Measurements from ENCODE around the gene NPSR1. TPM values are rescaled to one million over a fixed set of nuclear protein-coding genes. Genes with fewer than 3 reads are reported as not detected.
"Not testable (repeated sequence)": the region's sequence is repeated elsewhere in the genome, so short reads cannot be mapped to it uniquely, and the experiment has no call there.

Gene NPSR1
- total RNA-seq, 2 donors from 2014 or later, result not detected

GRCh38 chr7:34849986-34850385, 192.0 kb downstream of the NPSR1 start:
- ATAC-seq (no peak), DNase-seq (no peak)
- H3K27me3 ChIP-seq, result no peaks in the 10 kb centered on the region
- H3K27ac ChIP-seq, result no peak overlapping the region
- H3K4me3 ChIP-seq, result no peak overlapping the region
- intact Hi-C loops (cut with DNase I), result no loop called here
- H3K4me1 ChIP-seq, result no peaks in the 10 kb centered on the region
- WGBS, 2 donors, result 50 to 73% methylated on average over 1 of the region's 1 CpG
- H3K9me3 ChIP-seq, result no peaks in the 10 kb centered on the region
- no peaks in the 10 kb centered on the region for H3K36me3 ChIP-seq (replicated peaks in 1 of 2; ENCODE audit: insufficient read depth in 1 of 2, low read depth in 2 of 2)
- TF ChIP-seq POLR2A (IDR thresholded peaks at IDR 0.05), result no peak

- H3K9me3 ChIP-seq, result no peaks in the 10 kb centered on the region
- no peaks in the 10 kb centered on the region for H3K36me3 ChIP-seq (replicated peaks in 1 of 2; ENCODE audit: insufficient read depth in 1 of 2, low read depth in 2 of 2)
- H3K4me3 ChIP-seq, result no peak overlapping the region
- intact Hi-C loops (cut with DNase I), result no loop called here
- no peak for TF ChIP-seq CTCF (IDR thresholded peaks at IDR 0.05)
- no peak for TF ChIP-seq POLR2A (IDR thresholded peaks at IDR 0.05)
- no peak for ATAC-seq
- H3K27me3 ChIP-seq, result no peaks in the 10 kb centered on the region
- no peak overlapping the region for H3K27ac ChIP-seq
- 52 to 59% methylated on average over 8 of the region's 8 CpGs for WGBS, 2 donors
- no peaks in the 10 kb centered on the region for H3K4me1 ChIP-seq
- DNase-seq, result no peak
These were observed 192.7 kb downstream of the NPSR1 start for GRCh38 chr7:34850681-34851080.

GRCh38 chr7:34851431-34851830, 193.4 kb downstream of the NPSR1 start:
- intact Hi-C loops (cut with DNase I), result no loop called here
- Histone ChIP-seq H3K4me1 (no peaks in the 10 kb centered on the region), H3K9me3 (no peaks in the 10 kb centered on the region), H3K4me3 (no peak overlapping the region), H3K36me3 (replicated peaks in 1 of 2; ENCODE audit: insufficient read depth in 1 of 2, low read depth in 2 of 2) (no peaks in the 10 kb centered on the region), H3K27me3 (no peaks in the 10 kb centered on the region), H3K27ac (no peak overlapping the region)
- ATAC-seq (no peak), DNase-seq (no peak)
- no peak for TF ChIP-seq CTCF (IDR thresholded peaks at IDR 0.05)
- TF ChIP-seq POLR2A (IDR thresholded peaks at IDR 0.05), result no peak
- WGBS, 2 donors, result 55 to 56% methylated on average over 2 of the region's 2 CpGs

GRCh38 chr7:34858444-34858843, 200.4 kb downstream of the NPSR1 start:
- H3K4me3 ChIP-seq; H3K9me3 ChIP-seq; H3K4me1 ChIP-seq; ATAC-seq; DNase-seq; H3K36me3 ChIP-seq (replicated peaks in 1 of 2; ENCODE audit: insufficient read depth in 1 of 2, low read depth in 2 of 2); H3K27ac ChIP-seq; H3K27me3 ChIP-seq; intact Hi-C loops (cut with DNase I): not testable (repeated sequence)
- WGBS, 2 donors, result 60 to 69% methylated on average over 2 of the region's 2 CpGs

- H3K4me1 ChIP-seq; H3K27ac ChIP-seq; H3K9me3 ChIP-seq; DNase-seq; H3K36me3 ChIP-seq (replicated peaks in 1 of 2; ENCODE audit: insufficient read depth in 1 of 2, low read depth in 2 of 2); intact Hi-C loops (cut with DNase I); H3K27me3 ChIP-seq; H3K4me3 ChIP-seq; ATAC-seq: not testable (repeated sequence)
- 65 to 72% methylated on average over 1 of the region's 1 CpG for WGBS, 2 donors
These were observed 201.3 kb downstream of the NPSR1 start for GRCh38 chr7:34859281-34859680.

- ATAC-seq; H3K27ac ChIP-seq; intact Hi-C loops (cut with DNase I); H3K4me3 ChIP-seq; H3K4me1 ChIP-seq; H3K36me3 ChIP-seq (replicated peaks in 1 of 2; ENCODE audit: insufficient read depth in 1 of 2, low read depth in 2 of 2); H3K9me3 ChIP-seq; H3K27me3 ChIP-seq; DNase-seq: not testable (repeated sequence)
- WGBS, 2 donors, result 68 to 82% methylated on average over 4 to 5 of the region's 5 CpGs
These were observed 208.2 kb downstream of the NPSR1 start for GRCh38 chr7:34866222-34866621.

GRCh38 chr7:34867341-34867740, 209.3 kb downstream of the NPSR1 start:
- H3K36me3 ChIP-seq (replicated peaks in 1 of 2; ENCODE audit: insufficient read depth in 1 of 2, low read depth in 2 of 2); DNase-seq; H3K4me3 ChIP-seq; H3K27ac ChIP-seq; H3K27me3 ChIP-seq; ATAC-seq; H3K9me3 ChIP-seq; H3K4me1 ChIP-seq; intact Hi-C loops (cut with DNase I): not testable (repeated sequence)
- 65 to 80% methylated on average over 3 of the region's 3 CpGs for WGBS, 2 donors

GRCh38 chr7:34868602-34869001, 210.6 kb downstream of the NPSR1 start:
- H3K27ac ChIP-seq; H3K36me3 ChIP-seq (replicated peaks in 1 of 2; ENCODE audit: insufficient read depth in 1 of 2, low read depth in 2 of 2); ATAC-seq; intact Hi-C loops (cut with DNase I); DNase-seq; H3K4me3 ChIP-seq; H3K9me3 ChIP-seq; H3K4me1 ChIP-seq; H3K27me3 ChIP-seq: not testable (repeated sequence)
- WGBS, 2 donors, result 78 to 87% methylated on average over 5 of the region's 5 CpGs

Measured in body of pancreas (tissue), 4 donors.